ENCODE measurements around the gene RUFY1.
"Not testable (repeated sequence)": the region's sequence is repeated elsewhere in the genome, so short reads cannot be mapped to it uniquely, and the experiment has no call there.

DNA sequence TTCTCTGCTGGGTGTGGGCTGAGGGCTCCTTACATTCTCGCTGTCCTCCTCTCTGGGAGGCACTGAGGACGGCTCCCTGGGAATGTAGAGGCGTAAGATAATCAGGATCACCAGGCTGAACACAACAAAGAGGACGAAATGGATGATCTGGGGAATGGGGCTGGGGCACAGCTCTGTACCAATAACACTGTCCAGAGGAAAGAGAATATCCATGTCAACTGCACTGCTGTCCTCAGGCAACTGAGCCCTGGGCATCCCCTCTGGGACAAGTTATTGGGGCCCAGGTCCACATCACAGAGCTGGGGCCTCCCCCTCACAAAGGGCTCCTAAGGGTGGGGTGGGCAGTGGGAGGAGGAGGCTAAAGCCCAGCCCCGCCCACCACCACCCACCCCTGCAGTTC is 94.4 kb downstream of the RUFY1 start:
- TF ChIP-seq CTCF (conservative IDR thresholded peaks at IDR 0.05; ENCODE audit: low read length); EZH2phosphoT487 (IDR thresholded peaks at IDR 0.05; ENCODE audit: borderline replicate concordance, low read depth, low read length): not testable (repeated sequence)

Data from OCI-LY7 (cell line).